T-helper 2 cell (primary cell): ENCODE measurements around the gene CLCN6.

ENCODE experiments used
- DNase-seq, 5 experiments: peaks; one replicate each; pipeline versions ENCODE4 v3.0.0 to v3.0.0-alpha.2; 2012 to 2022

Gene CLCN6

DNA sequence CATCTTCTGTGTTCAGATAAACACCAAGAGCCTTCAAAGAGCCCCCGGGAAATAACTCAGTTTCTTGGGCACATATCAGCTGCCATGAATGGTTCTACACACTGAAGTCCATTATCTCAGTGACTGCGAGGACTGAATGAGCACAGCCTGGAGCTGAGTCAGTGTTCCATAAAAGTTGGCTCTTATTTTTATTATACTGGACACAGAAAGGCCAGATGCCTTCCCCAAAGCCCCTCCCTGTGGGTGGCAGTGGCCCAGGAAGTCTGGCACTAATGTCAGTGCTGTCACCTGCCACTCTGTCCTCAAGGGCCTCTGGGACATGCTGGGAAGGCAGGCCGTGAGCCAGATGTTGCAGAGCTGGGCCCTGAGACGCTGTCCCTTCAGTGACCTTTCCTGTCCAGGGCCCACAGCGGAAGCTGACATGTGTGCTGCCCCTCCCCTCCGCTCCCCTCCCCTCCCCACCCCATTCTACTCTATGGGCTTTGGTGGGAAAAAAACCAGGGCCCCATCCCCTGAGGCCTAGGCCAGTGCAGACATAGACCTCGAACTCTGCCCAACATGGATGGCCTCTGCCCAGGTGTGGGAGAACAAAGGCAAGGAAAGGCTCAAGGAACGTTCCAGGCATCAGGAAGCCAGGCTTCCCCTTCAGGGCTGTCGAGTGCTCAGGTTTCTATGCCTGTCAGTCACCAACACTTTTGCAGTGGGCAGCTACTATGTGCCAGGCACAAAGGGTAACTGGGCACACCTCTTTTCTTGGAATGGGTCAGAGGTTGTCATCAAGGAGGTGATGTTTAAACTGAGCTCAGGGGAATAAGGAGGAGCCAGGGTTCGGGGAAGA is 75.1 kb downstream of the CLCN6 start:
- DNase-seq, result no peak

DNA sequence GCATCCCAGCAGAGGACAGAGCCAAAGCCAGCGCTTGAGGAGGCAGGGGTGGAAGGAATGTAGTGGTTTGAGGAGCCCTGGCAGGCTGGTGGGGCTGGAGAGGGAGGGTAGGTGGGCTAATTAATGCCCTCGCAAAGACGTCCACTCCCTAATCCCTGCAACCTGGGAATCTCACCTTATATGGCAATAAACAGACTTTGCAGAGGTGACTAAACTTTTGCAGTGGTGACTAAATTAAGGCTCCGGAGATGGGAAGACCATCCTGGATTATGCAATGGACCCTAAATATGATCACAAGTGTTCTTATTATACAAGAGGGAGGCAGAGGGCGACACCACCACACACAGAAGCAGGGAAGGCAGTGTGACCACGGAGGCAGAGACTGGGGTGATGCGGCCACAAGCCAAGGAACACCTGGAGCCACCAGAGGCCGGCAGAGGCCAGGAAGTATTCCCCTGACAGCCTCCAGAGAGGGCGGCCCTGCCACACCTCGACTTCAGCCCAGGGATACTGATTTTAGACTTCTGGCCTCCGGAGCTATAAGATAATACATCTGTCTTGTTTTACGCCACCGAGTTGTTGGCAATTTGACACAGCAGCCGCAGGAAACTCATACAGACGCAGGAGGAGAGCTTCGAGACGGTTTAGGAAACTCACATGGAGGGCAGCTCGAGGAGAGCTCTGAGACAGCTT is 75.9 kb downstream of the CLCN6 start:
- DNase-seq, result no peak

DNA sequence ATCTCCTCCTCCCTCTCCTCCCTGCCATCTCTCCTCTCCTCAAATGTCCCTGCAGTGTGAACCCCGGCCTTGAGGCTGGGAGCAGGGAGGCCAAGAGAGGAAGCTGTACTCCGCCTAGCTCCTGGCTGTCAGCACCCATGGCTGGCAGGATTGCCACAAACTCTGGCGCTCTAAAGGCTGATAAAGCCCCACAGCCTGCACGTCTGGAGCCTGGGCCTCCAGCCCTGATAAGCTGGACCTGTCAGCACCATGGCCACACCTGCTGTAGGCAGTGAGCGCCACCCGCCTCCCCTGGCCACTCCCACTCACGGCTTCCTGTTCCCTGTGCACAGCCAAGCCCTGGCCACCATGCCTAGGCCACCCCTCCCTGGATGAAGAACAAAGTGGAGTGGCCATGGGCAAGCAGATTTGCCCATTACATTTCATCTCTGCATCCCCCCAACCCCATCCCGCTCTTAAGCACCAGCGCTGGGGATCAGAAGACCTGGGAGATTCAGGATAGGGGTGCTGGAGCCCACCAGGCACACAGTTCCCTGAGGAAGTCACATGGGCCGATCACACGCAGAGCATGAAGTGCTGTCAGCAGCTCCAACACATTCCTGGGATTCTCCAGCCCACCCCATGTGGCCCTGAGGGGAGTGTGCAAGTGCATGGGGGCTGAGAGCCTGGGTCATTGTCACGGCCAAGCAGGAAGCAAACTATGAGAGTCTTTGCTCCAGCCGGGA is 77.0 kb downstream of the CLCN6 start:
- no peak for DNase-seq

- DNase-seq, result no peak
These were observed 79.9 kb downstream of the CLCN6 start for GRCh38 chr1:11885916-11886315.

DNA sequence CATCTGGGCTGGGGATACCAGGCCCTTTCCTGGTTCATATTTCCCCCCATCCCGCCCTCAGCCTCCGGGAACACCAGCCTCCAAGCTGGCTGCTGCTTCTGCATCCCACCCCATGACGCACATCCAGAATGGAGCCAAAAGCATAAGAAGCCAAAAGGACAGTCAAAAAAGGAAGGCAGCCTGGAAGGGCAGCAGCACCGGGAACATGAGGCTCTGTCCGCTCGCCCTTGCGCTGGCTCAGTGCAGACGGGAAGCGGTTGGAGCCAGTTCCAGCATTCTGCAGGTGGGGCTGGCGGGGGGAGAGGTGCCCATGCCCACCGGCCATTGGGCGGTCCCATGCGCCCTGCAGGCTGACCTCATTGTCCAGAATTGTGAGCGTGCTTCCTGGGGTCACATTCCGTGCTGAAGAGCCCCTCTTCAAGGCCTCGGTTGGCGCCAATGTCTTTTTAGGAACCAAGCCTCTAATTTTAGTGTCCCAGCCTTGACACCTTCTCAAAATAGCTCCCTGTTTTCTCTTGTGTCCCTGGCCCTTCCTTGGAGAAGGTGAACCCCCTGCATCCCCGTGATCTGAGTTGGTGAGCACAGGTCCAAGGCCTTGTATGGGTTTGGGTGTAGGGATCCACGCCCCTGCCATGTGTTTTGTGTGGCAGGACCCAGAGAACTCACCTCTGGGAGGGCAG is 81.1 kb downstream of the CLCN6 start:
- DNase-seq, result no peak

DNA sequence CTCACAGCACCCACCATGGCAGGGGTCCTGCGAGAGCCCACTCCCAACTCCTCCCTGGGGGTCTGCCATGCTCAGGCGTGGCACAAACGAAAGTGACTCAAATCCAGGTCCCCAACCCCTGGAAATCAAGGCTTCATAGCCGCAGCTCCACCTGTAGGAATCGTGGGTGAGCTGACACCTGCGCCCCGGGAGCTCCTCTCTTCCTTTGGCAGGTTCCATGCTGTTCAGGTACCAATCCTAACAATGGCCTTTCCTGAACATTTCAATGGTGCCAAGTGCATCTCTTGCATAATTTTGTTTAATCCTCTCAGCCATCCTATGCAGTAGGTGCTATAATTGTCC is 81.6 kb downstream of the CLCN6 start:
- DNase-seq, result no peak

DNA sequence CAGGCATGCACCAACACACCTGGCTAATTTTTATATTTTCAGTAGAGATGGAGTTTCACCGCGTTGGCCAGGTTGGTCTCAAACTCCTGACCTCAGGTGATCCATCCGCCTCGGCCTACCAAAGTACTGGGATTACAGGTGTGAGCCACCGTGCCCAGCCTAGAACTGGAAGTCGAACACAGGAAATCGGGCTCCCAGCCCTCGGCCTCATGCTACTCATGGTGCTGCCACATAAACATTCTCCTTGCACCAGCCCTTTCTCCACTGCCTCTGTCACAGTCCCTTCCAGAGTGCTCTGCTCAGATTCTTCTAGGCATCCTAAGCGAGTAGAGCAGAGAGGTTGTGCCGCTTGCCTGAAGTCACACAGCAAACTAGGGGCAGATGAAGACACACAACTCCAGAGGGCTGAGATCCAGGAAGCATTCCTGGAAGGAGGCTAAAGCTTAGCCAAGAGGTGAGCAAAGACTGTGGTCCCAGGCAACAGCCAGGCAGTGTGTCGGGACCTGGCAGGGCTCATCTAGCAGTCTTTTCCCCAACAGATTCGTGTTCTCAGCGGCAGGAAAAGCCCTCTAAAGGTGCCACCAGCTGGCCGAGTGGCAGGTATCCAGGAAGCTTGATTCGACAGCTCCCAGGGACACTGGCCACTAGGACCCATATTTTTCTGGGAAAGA is 82.3 kb downstream of the CLCN6 start:
- DNase-seq, result no peak

DNA sequence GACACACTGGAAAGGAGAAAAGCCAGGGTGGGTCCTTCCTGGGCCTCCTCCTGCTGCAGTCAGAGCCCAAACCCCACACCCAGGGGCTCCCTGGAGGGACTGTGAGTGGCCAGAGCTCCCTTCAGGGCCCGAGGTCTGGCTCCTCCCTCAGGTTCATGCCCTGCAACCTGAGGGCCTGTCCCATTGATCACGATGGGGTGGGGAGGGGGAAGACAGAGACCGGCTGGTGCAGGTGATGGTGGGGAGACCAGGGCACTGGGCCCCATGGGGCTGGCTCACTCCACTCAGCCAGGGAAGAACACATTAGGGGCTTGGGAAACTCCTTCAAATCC is 82.9 kb downstream of the CLCN6 start:
- DNase-seq, result no peak

- DNase-seq, result no peak
These were observed 85.6 kb downstream of the CLCN6 start for GRCh38 chr1:11891433-11892186.
